Measurements from ENCODE around the gene SUN2. TPM values are rescaled to one million over a fixed set of nuclear protein-coding genes. Genes with fewer than 3 reads are reported as not detected.

Gene SUN2
- total and polyA plus RNA-seq, 2 donors (not counting 3 experiments of a cell fraction or from before 2014, with no cell fraction given): 76.7 to 133 TPM

GRCh38 chr22:38716826-38717225, 39.0 kb downstream of the SUN2 start:
- H2AFZ ChIP-seq (ENCODE audit: low read depth, low read length): no peak overlapping the region
- no peak overlapping the region for H3K4me3 ChIP-seq (replicated peaks in 1 of 3; ENCODE audit: insufficient read depth in 1 of 3, low read depth in 1 of 3, low read length in 3 of 3)
- H4K20me1 ChIP-seq (replicated peaks; ENCODE audit: control insufficient read depth, extremely low read depth, insufficient read depth, low read length): no peaks in the 10 kb centered on the region
- no peak overlapping the region for H3K9ac ChIP-seq (replicated peaks; ENCODE audit: extremely low read depth, insufficient read depth, low read length)
- H3K9me3 ChIP-seq (replicated peaks; ENCODE audit: control insufficient read depth, insufficient read depth, low read length): no peaks in the 10 kb centered on the region
- H3K36me3 ChIP-seq (ENCODE audit: control insufficient read depth in 2 of 2, extremely low read depth in 1 of 2, insufficient read depth in 2 of 2, low read length in 2 of 2): peaks cover 3 to 11% of the 10 kb centered on the region in 2 experiments
- BruUV-seq (replicated peaks): no TSS peak
- H3K4me2 ChIP-seq (ENCODE audit: insufficient read depth, low read length): no peak overlapping the region
- DNase-seq (ENCODE audit: low read depth, low spot score): no peak
- H3K27ac ChIP-seq (ENCODE audit: insufficient read depth, low read depth, low read length): no peak overlapping the region
- H3K4me1 ChIP-seq (ENCODE audit: control insufficient read depth, extremely low read depth, insufficient read depth, low read length): peaks cover 10% of the 10 kb centered on the region
- intact Hi-C loops (cut with micrococcal nuclease) (no loop called here), dilution Hi-C loops (cut with MboI; ENCODE audit: extremely low pct_ligation_motif_present, low sequenced_read_pairs) (no loop called here)
- TF ChIP-seq GATA2 (IDR thresholded peaks at IDR 0.05; ENCODE audit: insufficient read depth, insufficient read length, low read depth, low read length): no peak
- no peak for TF ChIP-seq MYC (IDR thresholded peaks at IDR 0.05; ENCODE audit: low read depth, low read length)
- TF ChIP-seq EZH2 (IDR thresholded peaks at IDR 0.05; ENCODE audit: borderline replicate concordance, low read depth, low read length, severe bottlenecking): no peak
- TF ChIP-seq POLR2A (IDR thresholded peaks at IDR 0.05; ENCODE audit: low read depth, low read length): no peak
- TF ChIP-seq CTCF (IDR thresholded peaks at IDR 0.05; ENCODE audit: extremely low read depth in 1 of 2, insufficient read depth in 1 of 2, low read depth in 1 of 2, low read length in 2 of 2): no peak
- TF ChIP-seq JUN (IDR thresholded peaks at IDR 0.05; ENCODE audit: borderline replicate concordance, insufficient read depth, insufficient read length, low read depth): no peak
- no peak for TF ChIP-seq POLR2AphosphoS5 (IDR thresholded peaks at IDR 0.05; ENCODE audit: insufficient read depth, low read depth, low read length)
- TF ChIP-seq MAX (IDR thresholded peaks at IDR 0.05; ENCODE audit: insufficient read depth, insufficient read length): no peak
- TF ChIP-seq FOS (IDR thresholded peaks at IDR 0.05; ENCODE audit: borderline replicate concordance, insufficient read depth, low read length): no peak
- CTCF ChIA-PET: interaction anchor here (1.1 to 2.0 kb wide), 2 partner anchors 10 to 18 kb away, joined by 3 to 11 read pairs; no protein-coding TSS in a partner anchor
- H3K79me2 ChIP-seq (ENCODE audit: control insufficient read depth, insufficient read depth, low read length): peaks cover 38% of the 10 kb centered on the region
- POLR2A ChIA-PET: no interaction called here
- H3K27me3 ChIP-seq (ENCODE audit: control insufficient read depth in 2 of 2, insufficient read depth in 2 of 2, low read length in 2 of 2): no peaks in the 10 kb centered on the region
- FAIRE-seq: no peak
- no peaks in the 10 kb centered on the region for H3K9me1 ChIP-seq (replicated peaks; ENCODE audit: control insufficient read depth, extremely low read depth, insufficient read depth, low read length)
